H1 (cell line): ENCODE measurements around the gene GOLGA8A.

ENCODE experiments used
- EP300 ChIP-seq, 2 experiments: IDR thresholded peaks; 1 replicate in 1 of 2; 2 replicates in 1 of 2; pipeline ENCODE4 v1.6.1; 2011 to 2012; ENCODE audit warnings: low read depth in 2 of 2, low read length in 2 of 2, mild to moderate bottlenecking in 2 of 2, borderline replicate concordance in 1 of 2, inconsistent platforms in 1 of 2, moderate library complexity in 1 of 2
- TF ChIP-seq, protein P1 (sequence below), 3 experiments: IDR thresholded peaks; 1 replicate in 2 of 3; 2 replicates in 1 of 3; pipeline versions ENCODE4 v1.5.1 to v1.6.1; 2011; ENCODE audit warnings: low read length in 3 of 3, mild to moderate bottlenecking in 3 of 3, inconsistent platforms in 2 of 3, low read depth in 1 of 3, moderate library complexity in 1 of 3; ENCODE audit not compliant: insufficient read depth in 1 of 3; ENCODE audit errors: control extremely low read depth in 1 of 3

DNA sequence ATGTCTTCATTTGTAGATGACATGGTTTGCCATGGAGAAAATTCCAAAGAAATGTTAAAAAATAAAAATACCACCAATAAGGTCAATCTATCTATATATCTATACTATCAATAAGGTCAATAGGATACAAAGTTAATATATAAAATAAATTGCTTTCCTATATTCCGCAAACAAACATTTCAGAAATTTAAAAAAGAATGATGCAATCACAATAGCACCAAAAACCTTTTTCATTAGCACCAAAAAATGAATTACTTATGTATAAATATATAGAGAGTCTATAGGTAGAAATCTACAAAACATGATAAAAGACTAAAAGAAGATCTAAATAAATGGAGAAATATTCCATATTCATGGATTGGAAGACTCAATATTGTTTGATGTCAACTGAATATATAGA lies 22.8 kb upstream of the GOLGA8A start:
- TF ChIP-seq, protein P1, sequence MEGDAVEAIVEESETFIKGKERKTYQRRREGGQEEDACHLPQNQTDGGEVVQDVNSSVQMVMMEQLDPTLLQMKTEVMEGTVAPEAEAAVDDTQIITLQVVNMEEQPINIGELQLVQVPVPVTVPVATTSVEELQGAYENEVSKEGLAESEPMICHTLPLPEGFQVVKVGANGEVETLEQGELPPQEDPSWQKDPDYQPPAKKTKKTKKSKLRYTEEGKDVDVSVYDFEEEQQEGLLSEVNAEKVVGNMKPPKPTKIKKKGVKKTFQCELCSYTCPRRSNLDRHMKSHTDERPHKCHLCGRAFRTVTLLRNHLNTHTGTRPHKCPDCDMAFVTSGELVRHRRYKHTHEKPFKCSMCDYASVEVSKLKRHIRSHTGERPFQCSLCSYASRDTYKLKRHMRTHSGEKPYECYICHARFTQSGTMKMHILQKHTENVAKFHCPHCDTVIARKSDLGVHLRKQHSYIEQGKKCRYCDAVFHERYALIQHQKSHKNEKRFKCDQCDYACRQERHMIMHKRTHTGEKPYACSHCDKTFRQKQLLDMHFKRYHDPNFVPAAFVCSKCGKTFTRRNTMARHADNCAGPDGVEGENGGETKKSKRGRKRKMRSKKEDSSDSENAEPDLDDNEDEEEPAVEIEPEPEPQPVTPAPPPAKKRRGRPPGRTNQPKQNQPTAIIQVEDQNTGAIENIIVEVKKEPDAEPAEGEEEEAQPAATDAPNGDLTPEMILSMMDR (IDR thresholded peaks at IDR 0.05; ENCODE audit: control extremely low read depth in 1 of 3, insufficient read depth in 1 of 3, low read depth in 1 of 3, low read length in 3 of 3) = no peak
- TF ChIP-seq EP300 (IDR thresholded peaks at IDR 0.05; ENCODE audit: borderline replicate concordance in 1 of 2, low read depth in 2 of 2, low read length in 2 of 2) = no peak
